Suppressor macrophage treated with lipopolysaccharide for 1 hour (primary cell): ENCODE data around the gene SSH2.
"Not testable (repeated sequence)": the region's sequence is repeated elsewhere in the genome, so short reads cannot be mapped to it uniquely, and the experiment has no call there.

Source experiments
- DNase-seq, 3 donors: peaks; one replicate each; pipeline ENCODE4 v3.0.0-alpha.2; 2020 to 2022

SSH2 gene

DNA sequence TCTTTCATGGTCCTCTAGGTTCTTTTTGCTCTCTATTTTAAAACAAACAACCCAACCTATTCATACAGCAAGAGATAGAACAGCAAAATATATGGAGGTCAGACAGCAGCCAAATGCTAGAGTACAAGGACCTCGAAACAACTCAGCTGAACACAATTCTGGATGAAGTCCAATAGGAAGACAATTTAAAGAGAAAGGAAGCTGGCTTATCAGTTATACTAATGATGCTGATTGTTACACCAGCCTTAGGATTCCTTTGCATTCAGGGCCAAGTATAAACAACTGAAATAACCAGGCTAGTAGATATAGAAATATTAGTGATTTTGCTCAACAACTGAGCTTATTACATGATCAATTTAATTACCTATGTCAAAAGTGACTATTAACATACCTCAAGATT is 2.5 kb downstream of the SSH2 start:
- no peak for DNase-seq

DNA sequence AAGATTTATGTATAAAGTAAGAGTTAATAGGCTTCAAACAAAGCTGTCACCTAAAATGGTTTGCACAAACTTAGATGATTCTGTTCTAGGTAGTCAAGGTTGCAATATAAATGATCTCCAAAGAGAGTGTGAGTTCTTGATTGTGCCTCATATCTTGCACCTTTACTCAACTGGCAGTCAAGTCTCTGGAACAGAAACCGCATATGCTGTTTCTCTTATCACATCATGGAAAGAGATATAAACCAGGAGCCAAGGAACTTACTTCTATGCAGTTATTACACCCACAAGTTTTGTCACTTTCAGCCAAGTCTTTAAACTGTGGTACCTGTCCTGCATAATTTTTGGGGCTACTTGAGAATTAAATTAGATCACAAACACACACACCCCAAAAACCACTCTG is 5.2 kb downstream of the SSH2 start:
- DNase-seq, result no peak

DNA sequence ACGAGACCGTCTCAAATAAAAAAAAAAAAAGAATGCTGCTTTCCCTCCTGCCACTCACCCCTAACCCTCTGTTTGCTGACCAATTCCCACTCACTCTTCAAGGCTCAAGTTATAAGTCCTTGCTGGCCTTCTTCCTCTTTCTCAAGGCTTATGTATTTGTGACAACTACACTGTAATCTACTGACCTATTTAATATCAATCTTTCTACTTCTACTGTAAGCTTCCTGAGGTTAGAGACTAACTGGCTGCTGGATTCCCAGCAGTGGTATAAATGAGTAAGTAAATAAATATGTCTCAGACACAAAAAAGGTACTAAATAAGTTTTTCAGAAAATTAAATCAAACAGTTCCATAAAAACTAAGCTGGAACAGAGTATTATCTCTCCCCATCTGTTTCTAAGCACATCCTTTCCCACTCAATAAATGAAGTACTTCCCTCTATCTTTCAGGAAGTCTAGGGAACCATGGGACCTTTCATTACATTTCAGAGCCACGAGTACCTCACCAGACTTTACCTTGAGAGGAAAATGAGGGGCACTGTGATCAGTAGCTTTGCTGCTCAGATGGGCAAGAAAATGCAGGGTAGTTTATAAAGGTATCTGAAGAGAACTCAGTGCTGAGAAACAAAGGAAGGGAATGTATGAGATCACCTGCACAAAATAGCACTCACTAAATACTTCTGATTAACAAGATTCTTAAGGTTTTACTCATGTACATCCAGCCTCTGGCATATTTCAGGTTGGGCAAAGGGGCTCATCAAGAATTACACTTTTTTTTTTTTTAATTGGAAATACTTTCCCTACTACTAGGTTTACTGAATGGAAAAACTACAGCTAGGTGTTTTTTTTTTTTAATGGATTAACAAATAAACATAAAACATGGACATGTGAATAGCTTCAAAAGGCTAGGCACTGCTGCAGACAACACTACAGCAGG is 10.8 kb downstream of the SSH2 start:
- DNase-seq, result peak; percentile 9 to 59 (median 43)

DNA sequence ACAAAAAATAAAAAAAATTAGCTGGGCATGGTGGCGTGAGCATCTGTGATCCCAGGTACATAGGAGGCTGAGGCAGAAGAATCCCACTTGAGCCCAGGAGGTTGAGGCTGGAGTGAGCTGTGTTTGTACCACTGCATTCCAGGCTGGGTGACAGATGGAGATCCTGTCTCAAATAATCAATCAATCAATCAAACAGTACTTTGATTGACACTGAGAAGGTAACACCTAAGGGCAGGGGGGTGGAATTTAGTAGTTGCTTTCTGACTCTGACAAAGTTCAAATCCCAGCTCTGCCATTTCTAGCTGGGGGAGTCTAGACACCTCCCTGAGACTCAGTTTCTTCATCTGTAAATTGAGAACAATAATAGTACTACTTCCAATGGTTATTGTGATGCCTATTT is 12.0 kb downstream of the SSH2 start:
- no peak for DNase-seq

GRCh38 chr17:29914819-29915537 is 15.1 kb downstream of the SSH2 start:
- no peak for DNase-seq

DNA sequence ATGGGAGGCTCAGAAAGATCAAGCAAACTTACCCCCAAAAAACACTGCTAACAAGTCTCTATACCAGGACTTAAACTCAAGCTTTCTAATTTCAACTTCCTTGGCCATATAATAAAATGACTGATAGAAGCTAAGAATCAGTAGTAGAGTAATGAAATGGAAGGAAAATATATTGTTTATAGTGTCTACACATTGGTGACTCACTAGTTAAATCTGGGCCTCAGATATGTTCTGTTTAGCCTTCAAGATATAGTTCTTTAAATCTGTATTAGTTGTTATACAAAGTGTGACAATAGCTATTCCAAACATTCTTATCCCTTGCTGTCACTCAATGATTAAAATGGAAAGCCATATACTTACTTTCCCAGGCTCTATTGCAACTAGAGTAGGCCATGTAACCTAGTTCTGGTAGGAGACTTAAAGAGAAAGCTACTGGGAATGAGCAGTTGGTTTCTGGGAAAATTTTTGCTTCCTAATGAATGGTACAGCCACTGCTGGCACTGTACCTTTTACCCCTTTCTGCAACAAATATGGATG is 18.3 kb downstream of the SSH2 start:
- DNase-seq, result no peak

DNA sequence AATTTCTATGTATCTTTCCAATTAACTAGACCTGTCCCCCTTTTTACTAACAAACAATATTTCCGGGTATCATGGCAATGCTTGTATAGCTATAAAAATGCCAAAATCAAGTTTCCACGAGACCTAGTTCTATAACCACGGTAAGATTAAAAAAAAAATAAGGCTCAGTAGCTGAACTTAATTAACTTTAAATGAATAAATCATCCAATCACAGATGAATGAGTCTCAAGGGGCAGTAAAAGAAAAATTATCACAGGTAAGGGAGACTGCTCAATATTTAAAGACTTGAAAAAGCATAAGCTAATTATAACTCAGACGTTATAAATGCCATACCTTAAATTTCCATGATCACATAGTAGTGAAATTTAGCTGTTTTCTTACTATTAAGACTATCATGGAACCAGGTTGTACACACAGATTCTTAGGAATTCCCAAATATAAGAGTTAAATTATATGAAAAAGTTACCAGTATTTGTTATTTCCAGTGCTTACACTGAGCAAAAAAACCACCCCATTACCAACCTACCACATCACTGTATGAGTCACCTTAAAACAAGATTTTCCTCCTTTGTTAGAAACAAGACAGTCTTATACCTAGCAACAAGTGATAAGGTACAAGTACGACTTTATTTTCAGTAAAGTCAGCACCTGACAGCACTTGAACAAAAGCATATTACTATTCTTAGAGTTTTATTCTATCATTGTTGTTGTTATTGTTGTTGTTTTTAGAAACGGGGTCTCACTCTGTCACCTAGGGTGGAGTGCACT is 20.6 kb downstream of the SSH2 start:
- no peak for DNase-seq

DNA sequence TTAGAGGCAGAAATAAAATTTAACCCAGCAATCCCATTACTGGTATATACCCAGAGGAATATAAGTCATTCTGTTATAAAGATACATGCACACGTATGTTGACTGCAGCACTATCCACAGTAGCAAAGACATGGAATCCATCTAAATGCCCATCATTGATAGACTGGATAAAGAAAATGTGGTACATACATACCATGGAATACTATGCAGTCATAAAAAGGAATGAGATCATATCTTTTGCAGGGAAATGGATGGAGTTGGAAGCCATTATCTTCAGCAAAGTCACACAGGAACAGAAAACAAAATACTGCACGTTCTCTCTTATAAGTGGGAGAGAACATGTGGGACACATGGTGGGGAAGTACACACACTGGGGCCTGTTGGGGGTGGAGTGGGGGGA is 23.1 kb downstream of the SSH2 start:
- DNase-seq, result no peak

DNA sequence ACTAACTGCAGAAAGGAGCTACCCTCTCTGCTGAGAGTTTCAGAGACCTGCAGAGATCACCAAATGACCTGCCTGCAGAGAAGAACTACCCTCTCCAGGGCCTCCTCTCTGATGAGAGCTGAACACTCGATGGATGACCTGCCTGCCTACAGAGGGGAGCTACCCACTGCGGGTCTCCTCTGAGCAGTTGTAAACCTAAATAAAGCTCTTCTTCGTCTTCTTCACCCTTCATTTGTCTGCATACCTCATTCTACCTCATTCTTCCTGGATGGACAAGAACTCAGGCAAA is 24.2 kb downstream of the SSH2 start:
- no peak for DNase-seq

GRCh38 chr17:29905086-29905878 is 24.7 kb downstream of the SSH2 start:
- DNase-seq, result no peak

DNA sequence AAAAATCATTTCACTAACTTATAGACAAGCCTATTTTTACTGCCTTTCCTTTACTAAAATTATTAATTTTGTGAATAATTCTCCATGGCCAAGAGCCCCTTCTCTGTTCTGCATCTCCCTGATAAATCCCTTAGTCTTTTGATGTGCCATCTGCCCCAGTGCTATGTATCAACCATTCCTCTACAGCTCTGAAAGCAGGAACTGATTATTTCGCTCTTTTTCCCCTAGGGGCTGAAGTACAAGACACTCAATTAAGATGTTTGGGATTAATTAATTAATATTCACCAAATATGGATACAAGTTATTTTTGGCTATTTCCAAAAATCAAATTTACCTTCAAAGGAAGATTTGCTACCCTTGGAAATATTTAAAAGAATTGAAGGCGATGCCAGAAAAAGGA is 26.6 kb downstream of the SSH2 start:
- DNase-seq, result no peak

- not testable (repeated sequence) for DNase-seq
Observed at GRCh38 chr17:29897136-29897535, 32.9 kb downstream of the SSH2 start.

DNA sequence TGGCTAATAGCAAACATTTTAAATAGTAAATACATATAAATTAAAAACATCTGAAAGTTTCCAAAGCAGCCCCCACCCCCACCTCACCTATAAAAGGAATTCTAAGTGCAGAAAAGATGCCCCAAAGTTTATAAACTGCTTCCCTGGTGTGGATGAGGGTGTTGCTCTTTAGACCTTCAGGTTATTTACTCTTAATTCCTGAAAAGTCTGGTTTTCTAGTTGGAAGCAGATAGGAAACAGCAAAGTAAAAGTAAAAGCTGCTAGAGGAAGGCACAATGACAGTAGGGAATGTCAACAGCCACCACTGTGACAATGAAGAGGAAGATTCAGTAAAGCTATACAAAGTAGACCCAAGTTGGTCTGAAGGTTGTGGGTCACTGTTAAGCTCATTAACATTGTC is 37.8 kb downstream of the SSH2 start:
- no peak for DNase-seq

DNA sequence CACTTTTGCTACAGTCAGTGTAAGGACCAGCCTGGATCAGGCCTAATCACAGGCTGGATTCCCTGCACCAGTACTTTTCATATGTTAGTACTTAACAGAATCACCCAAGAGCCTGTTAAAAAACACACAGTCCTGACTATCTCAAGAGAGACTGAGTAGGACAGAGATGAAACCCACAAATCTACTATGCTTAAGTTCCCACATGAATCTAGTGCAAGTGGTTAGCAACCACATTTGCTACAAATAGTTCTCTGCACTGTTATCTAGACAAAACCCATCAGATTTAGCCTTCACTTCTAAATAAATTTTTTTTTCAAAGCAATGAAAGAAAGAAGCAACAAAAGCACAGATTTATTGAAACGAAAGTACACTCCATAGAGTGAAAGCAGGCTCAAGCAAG is 38.9 kb downstream of the SSH2 start:
- no peak for DNase-seq

DNA sequence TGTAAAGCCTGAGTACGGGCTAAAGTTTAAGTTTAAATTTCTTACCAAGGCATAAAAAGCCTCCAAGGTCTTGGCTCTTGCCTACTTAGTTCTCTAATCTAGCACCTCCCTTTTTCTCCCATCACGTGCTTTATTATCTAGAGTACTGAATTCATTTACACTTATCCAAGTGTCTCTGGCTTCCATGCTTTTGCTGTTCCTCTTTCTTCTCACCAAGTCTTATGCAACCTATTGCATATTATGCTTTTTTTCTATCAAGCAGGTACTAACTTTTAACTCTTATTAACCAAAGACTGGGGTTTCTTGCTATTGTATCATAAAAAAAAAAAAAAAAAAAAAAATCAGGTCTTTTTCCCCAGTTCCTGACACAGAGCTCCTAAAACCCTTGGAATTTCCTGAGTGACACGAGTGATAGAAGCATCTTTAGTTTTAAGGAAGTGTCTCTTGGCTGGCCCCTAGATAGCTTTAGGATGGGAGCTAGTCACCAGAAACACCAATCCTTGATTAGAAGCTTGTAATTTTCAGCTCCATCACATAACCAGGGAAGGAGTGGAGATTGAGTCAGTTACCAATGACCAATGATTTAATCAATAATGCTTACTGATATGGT is 44.9 kb downstream of the SSH2 start:
- peak; percentile 69 to 85 (median 79) for DNase-seq

DNA sequence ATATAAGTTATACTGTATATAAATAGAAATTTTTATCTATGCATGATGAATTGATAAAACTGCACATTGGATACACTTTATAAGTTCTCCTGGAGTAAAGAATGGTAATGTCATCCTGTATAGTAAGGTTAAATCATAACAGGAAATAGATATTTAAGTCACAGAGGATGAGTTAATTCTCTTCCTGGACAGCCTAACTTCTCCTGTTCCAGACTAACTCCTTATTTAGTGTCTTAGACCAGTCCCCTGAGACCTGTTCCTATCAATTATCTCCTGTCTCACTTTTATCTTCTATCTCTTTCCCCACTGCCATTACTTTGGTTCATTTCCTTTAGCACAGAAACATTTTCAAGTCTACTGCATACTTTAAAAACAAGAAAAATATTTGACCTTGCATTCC is 46.5 kb downstream of the SSH2 start:
- DNase-seq, result peak in 2 of 3 donors; percentile 14 to 28

DNA sequence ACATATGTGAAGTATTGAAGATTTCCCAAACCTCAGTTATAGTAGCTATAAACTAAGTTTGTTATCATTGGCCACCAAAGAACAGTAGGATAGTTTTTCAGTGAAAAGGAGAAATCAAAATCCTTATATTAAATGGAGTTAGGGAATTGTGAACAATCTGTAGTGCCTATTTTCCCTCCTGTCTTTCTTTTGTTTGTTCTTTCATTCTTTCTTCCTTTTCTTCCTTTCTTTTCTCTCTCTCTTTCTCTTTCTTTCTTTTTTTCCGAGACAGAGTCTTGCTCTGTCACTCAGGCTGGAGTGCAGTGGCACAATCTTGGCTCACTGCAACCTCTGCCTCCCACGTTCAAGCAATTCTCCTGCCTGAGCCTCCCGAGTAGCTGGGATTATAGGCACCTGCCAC is 48.8 kb downstream of the SSH2 start:
- no peak for DNase-seq

GRCh38 chr17:29880031-29880430 is 50.0 kb downstream of the SSH2 start:
- DNase-seq, result no peak

DNA sequence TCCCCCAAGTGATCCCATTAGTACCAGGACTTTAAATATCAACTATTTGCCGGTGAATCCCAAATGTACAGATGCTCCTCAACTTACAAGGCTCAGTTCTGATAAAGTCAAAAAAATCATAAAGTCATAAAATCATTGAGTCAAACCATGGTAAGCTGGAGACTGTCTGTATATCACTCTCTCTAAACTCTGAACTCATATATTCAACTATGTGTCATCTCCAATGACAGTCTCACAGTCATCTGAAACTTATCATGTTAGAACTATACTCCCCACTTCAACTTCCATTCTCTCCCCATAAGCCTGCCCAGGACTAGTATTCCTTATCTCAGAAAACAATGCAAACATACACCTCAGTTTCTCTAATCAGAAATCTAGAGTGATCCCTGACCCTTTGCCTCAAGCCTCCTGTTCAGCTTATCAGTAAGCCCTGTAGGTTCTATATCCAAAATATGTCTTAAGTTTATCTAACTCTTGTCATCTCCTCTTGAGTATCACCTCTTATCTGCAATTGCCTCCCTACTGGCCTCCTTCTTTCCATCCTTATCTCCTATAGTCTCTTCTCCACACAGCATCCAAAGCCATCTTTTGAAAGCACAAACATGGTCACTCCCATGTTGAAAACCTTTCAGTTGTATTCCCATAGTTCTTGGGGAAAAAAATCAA is 55.0 kb downstream of the SSH2 start:
- peak in 1 of 3 donors; percentile 15 for DNase-seq

GRCh38 chr17:29874358-29874757 is 55.7 kb downstream of the SSH2 start:
- peak in 2 of 3 donors; percentile 22 to 23 for DNase-seq

DNA sequence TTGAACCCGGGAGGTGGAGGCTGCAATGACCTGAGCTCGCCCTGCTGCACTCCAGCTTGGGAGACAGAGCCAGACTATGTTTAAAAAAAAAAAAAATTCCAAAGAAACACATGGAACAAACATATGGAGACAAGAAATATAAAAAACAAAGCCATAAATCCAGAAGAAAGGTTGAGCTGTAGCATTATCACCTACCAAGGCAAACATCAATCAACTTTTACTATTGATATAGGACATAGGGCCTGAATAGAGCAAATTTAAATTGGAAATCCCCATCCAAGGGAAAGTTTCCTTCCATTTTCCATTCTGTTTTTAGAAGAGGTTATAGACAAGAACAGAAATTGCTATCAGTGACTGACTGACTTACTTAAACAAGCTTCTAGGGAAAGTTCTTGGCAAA is 56.6 kb downstream of the SSH2 start:
- peak; percentile 27 to 53 (median 31) for DNase-seq
